Gastroesophageal sphincter (tissue), 3 donors: ENCODE measurements around the gene SUPT20HL1.

Experiments
- POLR2A ChIP-seq, 2 donors: fragments of 450-650 bp; IDR thresholded peaks; one replicate each; pipeline ENCODE4 v1.6.1; 2017; ENCODE audit warnings: antibody characterized with exemption in 2 of 2, mild to moderate bottlenecking in 2 of 2, moderate library complexity in 1 of 2
- TF ChIP-seq, protein P1 (sequence below), 4 experiments: fragments of 200-600 bp in 2 of 4; fragments of 450-650 bp in 2 of 4; sonication (generic) in 1 of 4; IDR thresholded peaks; one replicate each; pipeline ENCODE4 v1.5.1; 2017 to 2019; ENCODE audit warnings: antibody characterized with exemption in 4 of 4, mild to moderate bottlenecking in 2 of 4, moderate library complexity in 2 of 4

DNA sequence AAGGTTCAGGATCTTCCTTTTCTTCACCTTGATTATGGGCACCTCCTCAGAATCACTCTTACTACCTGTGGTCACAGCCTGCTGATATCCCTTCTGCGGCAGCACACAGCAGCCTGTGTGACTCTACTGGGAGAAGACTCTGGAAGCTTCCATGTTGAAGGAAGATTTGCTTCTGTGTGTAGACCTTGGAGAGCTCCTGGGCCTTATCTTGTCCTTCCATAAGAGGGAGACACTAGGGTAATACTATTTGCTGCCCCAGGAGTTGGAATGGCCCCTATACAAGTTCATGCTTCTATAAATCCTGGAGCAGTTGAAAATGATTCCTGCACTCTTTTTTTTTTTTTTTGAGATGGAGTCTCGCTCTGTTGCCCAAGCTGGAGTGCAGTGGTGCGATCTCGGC is 10.2 kb upstream of the SUPT20HL1 start:
- TF ChIP-seq, protein P1, sequence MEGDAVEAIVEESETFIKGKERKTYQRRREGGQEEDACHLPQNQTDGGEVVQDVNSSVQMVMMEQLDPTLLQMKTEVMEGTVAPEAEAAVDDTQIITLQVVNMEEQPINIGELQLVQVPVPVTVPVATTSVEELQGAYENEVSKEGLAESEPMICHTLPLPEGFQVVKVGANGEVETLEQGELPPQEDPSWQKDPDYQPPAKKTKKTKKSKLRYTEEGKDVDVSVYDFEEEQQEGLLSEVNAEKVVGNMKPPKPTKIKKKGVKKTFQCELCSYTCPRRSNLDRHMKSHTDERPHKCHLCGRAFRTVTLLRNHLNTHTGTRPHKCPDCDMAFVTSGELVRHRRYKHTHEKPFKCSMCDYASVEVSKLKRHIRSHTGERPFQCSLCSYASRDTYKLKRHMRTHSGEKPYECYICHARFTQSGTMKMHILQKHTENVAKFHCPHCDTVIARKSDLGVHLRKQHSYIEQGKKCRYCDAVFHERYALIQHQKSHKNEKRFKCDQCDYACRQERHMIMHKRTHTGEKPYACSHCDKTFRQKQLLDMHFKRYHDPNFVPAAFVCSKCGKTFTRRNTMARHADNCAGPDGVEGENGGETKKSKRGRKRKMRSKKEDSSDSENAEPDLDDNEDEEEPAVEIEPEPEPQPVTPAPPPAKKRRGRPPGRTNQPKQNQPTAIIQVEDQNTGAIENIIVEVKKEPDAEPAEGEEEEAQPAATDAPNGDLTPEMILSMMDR (IDR thresholded peaks at IDR 0.05): no peak
- TF ChIP-seq POLR2A (IDR thresholded peaks at IDR 0.05): no peak
